GM12891 (cell line): Measurements from ENCODE around the gene SPATA33.
A peak's percentile ranks its signal among the peaks of the same experiment; 100 is the strongest.

ENCODE experiments used
- POLR2A ChIP-seq: IDR thresholded peaks from 2 replicates; pipeline ENCODE4 v1.6.1; 2011; ENCODE audit warnings: low read depth, low read length, control low read depth
- POLR2AphosphoS5 ChIP-seq: IDR thresholded peaks from 2 replicates; pipeline ENCODE4 v1.6.1; 2011; ENCODE audit warnings: low read depth, low read length, control low read depth
- POU2F2 ChIP-seq: IDR thresholded peaks from 2 replicates; pipeline ENCODE4 v1.6.1; 2011; ENCODE audit warnings: low read depth, mild to moderate bottlenecking, control low read depth, low read length, moderate library complexity
- SPI1 ChIP-seq: IDR thresholded peaks from 2 replicates; pipeline ENCODE4 v1.6.1; 2011; ENCODE audit warnings: low read depth, low read length, control low read depth
- TAF1 ChIP-seq: IDR thresholded peaks from 2 replicates; pipeline ENCODE4 v1.6.1; 2011; ENCODE audit warnings: low read depth, low read length, control low read depth

DNA sequence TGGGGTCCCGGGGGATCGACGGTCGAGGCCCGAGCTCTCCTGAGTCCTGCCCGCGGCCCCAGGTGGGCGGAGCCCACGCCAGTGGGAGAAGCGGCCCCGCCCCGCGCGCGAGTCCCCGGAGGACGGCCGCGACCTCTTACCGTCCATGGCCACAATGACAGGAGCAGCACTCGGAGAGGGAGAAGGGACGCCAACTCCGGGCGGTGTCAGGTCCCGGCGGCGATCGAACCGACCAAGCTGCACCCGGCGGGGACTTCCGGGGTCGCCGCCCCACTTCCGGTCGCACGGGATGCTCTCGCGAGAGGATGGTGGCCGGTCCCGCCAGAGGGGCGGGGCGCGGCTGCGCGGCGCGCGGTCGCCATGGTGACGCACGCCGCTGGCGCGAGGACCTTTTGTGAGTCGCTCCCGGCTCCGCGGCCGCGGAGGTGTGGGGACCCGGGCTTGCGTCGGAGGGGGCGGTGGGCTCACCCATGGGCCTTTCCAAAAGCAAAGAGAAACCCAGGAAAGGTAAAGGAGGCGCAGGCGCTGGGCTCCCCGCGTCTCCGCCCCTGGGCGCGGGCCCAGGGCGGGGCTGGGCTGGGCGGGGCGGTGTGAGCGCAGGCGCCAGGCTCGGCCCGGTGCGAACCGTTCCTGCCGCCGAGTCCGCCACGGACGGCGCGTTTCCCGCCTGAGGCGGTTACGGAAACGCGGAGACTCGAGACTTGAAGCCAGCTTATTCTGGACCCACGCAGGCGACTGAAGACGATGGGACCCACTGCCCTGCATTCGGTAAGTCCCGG, at the start of gene SPATA33, which contains the start of gene CHMP1A:
- peak; percentile 89 for TF ChIP-seq POLR2AphosphoS5
- TF ChIP-seq POLR2A = peak; percentile 79
- TF ChIP-seq SPI1 = no peak
- peak; percentile 74 for TF ChIP-seq TAF1
- TF ChIP-seq POU2F2 = no peak
